ENCODE data around the gene PRF1. TPM values are rescaled to one million over a fixed set of nuclear protein-coding genes. Genes with fewer than 3 reads are reported as not detected.

The PRF1 gene
- total RNA-seq, 3 donors from 2014 or later (not counting 1 experiment from before 2014, with no cell fraction given): 1,641 to 2,133 (median 1,982) TPM

DNA sequence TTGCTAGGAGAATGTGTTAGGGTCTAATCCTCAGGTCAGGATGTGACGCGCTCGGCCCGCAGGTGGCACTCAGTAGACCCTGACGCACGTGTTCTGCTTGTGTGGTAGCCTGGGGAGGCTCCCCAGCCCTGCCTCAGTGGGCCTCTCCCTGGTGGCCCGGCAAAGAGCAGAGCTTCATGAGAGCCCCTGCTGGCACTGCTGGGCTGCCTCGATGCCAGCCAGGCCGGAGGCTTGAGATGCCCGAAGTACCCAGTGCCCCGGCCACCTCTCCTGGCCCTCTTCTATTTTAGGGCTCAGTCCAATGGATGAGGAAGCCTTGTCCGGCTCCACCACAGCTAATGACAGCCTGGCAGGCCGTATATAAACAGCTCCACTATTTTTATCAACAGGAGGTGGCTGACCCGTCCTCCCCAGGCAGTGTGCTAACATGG, 42.0 kb downstream of the PRF1 start:
- DNase-seq (no peak), ATAC-seq (no peak)
- no peak overlapping the region for H3K4me3 Mint-ChIP-seq
- 83% methylated on average over 14 of the region's 14 CpGs for WGBS (ENCODE audit: insufficient coverage)
- peak overlapping the region in 1 of 2 donors; percentile 87 for H3K27ac Mint-ChIP-seq
- TF ChIP-seq, protein P1, sequence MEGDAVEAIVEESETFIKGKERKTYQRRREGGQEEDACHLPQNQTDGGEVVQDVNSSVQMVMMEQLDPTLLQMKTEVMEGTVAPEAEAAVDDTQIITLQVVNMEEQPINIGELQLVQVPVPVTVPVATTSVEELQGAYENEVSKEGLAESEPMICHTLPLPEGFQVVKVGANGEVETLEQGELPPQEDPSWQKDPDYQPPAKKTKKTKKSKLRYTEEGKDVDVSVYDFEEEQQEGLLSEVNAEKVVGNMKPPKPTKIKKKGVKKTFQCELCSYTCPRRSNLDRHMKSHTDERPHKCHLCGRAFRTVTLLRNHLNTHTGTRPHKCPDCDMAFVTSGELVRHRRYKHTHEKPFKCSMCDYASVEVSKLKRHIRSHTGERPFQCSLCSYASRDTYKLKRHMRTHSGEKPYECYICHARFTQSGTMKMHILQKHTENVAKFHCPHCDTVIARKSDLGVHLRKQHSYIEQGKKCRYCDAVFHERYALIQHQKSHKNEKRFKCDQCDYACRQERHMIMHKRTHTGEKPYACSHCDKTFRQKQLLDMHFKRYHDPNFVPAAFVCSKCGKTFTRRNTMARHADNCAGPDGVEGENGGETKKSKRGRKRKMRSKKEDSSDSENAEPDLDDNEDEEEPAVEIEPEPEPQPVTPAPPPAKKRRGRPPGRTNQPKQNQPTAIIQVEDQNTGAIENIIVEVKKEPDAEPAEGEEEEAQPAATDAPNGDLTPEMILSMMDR (IDR thresholded peaks at IDR 0.05): no peak
- intact Hi-C loops (cut with micrococcal nuclease): no loop called here
- H3K27me3 Mint-ChIP-seq (ENCODE audit: low read depth in 2 of 2): no peaks in the 10 kb centered on the region
- Histone ChIP-seq H3K27me3 (ENCODE audit: control insufficient read depth, insufficient read depth, low read length) (no peaks in the 10 kb centered on the region), H3K9me3 (ENCODE audit: control insufficient read depth, insufficient read depth, low read length) (no peaks in the 10 kb centered on the region), H3K27ac (ENCODE audit: low read length) (no peak overlapping the region), H3K4me3 (ENCODE audit: low read length) (no peak overlapping the region), H3K36me3 (ENCODE audit: control insufficient read depth, insufficient read depth, low read length) (no peaks in the 10 kb centered on the region), H3K4me1 (ENCODE audit: control insufficient read depth, insufficient read depth, low read length) (peaks cover 65% of the 10 kb centered on the region)
- H3K4me1 Mint-ChIP-seq: peaks cover 45 to 65% of the 10 kb centered on the region in 2 donors
- H3K36me3 Mint-ChIP-seq: no peaks in the 10 kb centered on the region
- H3K9me3 Mint-ChIP-seq: no peaks in the 10 kb centered on the region

DNA sequence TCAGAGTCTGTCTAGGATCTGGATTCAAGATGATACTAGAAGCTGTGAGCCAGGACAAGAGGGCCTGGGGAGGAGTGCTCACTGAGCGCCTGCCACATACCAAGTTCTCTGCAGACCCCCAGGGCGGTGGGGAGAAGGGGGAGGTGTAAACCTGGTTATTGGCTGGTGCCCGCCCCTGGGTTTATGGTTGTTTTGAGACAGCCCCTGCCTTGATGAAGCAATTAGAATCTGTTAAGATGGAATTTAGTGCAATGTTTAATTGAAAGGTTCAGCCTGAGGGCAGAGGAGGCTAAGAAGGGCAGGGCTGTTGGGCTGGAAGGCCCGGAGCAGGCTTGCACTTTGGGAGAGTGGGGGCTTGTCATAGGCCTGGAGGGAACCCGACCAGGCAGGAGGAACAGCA, 42.7 kb downstream of the PRF1 start:
- H3K36me3 ChIP-seq (ENCODE audit: control insufficient read depth, insufficient read depth, low read length): no peaks in the 10 kb centered on the region
- DNase-seq (no peak), ATAC-seq (no peak)
- TF ChIP-seq, protein P1 (IDR thresholded peaks at IDR 0.05): no peak
- no peaks in the 10 kb centered on the region for H3K27me3 Mint-ChIP-seq (ENCODE audit: low read depth in 2 of 2)
- intact Hi-C loops (cut with micrococcal nuclease): loop anchor here (1.0 to 5.0 kb wide), 5 partner anchors 16 to 199 kb away; partner anchors contain the start of genes ADAMTS14 and PRF1
- H3K27ac Mint-ChIP-seq: peak overlapping the region; percentile 76 to 87
- 92% methylated on average over 5 of the region's 5 CpGs for WGBS (ENCODE audit: insufficient coverage)
- peaks cover 58% of the 10 kb centered on the region for H3K4me1 ChIP-seq (ENCODE audit: control insufficient read depth, insufficient read depth, low read length)
- no peaks in the 10 kb centered on the region for H3K27me3 ChIP-seq (ENCODE audit: control insufficient read depth, insufficient read depth, low read length)
- H3K4me3 ChIP-seq (ENCODE audit: low read length): no peak overlapping the region
- H3K4me3 Mint-ChIP-seq: peak overlapping the region; percentile 85
- peaks cover 41 to 58% of the 10 kb centered on the region in 2 donors for H3K4me1 Mint-ChIP-seq
- H3K36me3 Mint-ChIP-seq: no peaks in the 10 kb centered on the region
- peak overlapping the region; percentile 1 for H3K27ac ChIP-seq (ENCODE audit: low read length)
- H3K9me3 Mint-ChIP-seq: no peaks in the 10 kb centered on the region
- no peaks in the 10 kb centered on the region for H3K9me3 ChIP-seq (ENCODE audit: control insufficient read depth, insufficient read depth, low read length)

DNA sequence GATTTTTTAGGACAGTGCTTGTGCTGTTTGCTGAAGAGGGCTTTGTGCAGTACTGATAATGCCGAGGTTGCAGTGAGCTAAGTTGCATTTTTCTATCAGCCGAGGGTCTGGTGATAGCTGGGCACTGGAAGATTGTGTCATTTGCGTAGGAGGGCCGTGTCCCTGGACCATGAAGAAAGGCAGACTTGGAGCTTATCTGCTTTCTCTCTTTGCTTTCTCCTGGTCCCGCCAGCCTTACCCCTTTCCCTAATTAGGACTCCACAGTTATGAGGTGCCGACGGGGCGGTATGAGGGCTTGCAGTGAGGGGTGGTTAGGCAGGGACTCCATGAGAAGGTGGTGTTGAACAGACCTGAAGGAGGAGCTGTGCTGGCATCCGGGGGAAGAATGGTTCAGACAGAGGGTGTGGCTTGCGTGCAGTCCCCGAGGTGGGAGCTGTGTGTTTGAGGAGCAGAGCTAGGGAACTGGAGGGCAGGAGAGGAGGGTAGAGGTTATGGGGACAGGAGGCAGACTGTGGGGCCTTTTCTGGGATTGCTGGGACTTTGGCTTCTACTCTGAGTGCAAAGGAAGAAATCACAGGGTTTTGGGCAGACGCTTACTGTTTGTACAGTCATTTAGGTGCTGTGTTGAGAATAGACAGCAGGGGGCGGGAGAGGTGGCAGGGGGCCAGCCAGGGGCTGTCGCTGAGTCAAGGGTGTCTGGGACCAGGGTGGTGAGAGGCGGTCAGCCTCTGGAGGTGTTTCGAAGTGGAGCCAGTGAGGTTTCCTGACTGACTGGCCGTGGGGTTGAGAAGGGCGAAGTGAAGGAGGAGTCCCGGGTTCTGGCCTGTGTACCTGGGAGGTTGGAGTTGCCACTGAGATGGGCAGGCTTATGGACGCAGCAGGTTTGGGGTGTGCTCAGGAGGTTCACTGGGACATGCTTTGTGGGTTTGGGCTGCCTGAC, 43.4 kb downstream of the PRF1 start:
- WGBS (ENCODE audit: insufficient coverage): 21% methylated on average over 19 of the region's 20 CpGs
- Mint-ChIP-seq H3K27ac (peak overlapping the region; percentile 76 to 87), H3K4me1 (peaks cover 38 to 56% of the 10 kb centered on the region in 2 donors), H3K4me3 (peak overlapping the region; percentile 85), H3K27me3 (ENCODE audit: low read depth in 2 of 2) (no peaks in the 10 kb centered on the region), H3K36me3 (no peaks in the 10 kb centered on the region), H3K9me3 (no peaks in the 10 kb centered on the region)
- Histone ChIP-seq H3K27ac (ENCODE audit: low read length) (peak overlapping the region; percentile 43), H3K9me3 (ENCODE audit: control insufficient read depth, insufficient read depth, low read length) (no peaks in the 10 kb centered on the region), H3K27me3 (ENCODE audit: control insufficient read depth, insufficient read depth, low read length) (no peaks in the 10 kb centered on the region), H3K36me3 (ENCODE audit: control insufficient read depth, insufficient read depth, low read length) (no peaks in the 10 kb centered on the region), H3K4me3 (ENCODE audit: low read length) (peak overlapping the region; percentile 35), H3K4me1 (ENCODE audit: control insufficient read depth, insufficient read depth, low read length) (peaks cover 51% of the 10 kb centered on the region)
- peak; percentile 71 to 82 for DNase-seq
- TF ChIP-seq, protein P1 (IDR thresholded peaks at IDR 0.05): peak; percentile 84
- intact Hi-C loops (cut with micrococcal nuclease): loop anchor here (1.0 to 5.0 kb wide), 5 partner anchors 17 to 200 kb away; partner anchors contain the start of genes ADAMTS14 and PRF1
- ATAC-seq: peak; percentile 90 to 94 (median 93)

Data from natural killer cell (primary cell).